Retina (tissue), 1 donor: ENCODE results near the gene BCAS1.

Source experiments
- DNase-seq: peaks from one replicate; pipeline ENCODE4 v3.0.0-alpha.2; 2016

Gene BCAS1

GRCh38 chr20:53957451-53958172 is 112.8 kb downstream of the BCAS1 start:
- no peak for DNase-seq

- no peak for DNase-seq
These were observed 114.2 kb downstream of the BCAS1 start for GRCh38 chr20:53956013-53956715.

GRCh38 chr20:53954723-53955658 is 115.4 kb downstream of the BCAS1 start:
- DNase-seq = no peak

GRCh38 chr20:53952528-53953096 is 117.8 kb downstream of the BCAS1 start:
- DNase-seq = no peak

- no peak for DNase-seq
These were observed 119.8 kb downstream of the BCAS1 start for GRCh38 chr20:53950578-53950977.

GRCh38 chr20:53950031-53950430 is 120.4 kb downstream of the BCAS1 start:
- no peak for DNase-seq

- no peak for DNase-seq
These were observed 121.0 kb downstream of the BCAS1 start for GRCh38 chr20:53949319-53949839.

GRCh38 chr20:53948383-53949318 is 121.7 kb downstream of the BCAS1 start:
- no peak for DNase-seq

GRCh38 chr20:53947501-53948195 is 122.7 kb downstream of the BCAS1 start:
- no peak for DNase-seq

GRCh38 chr20:53946106-53946505 is 124.3 kb downstream of the BCAS1 start:
- DNase-seq = no peak

- DNase-seq = no peak
These were observed 124.9 kb downstream of the BCAS1 start for GRCh38 chr20:53945478-53945877.

GRCh38 chr20:53944796-53945195 is 125.6 kb downstream of the BCAS1 start:
- DNase-seq = no peak

GRCh38 chr20:53943522-53944291 is 126.7 kb downstream of the BCAS1 start:
- peak; percentile 46 for DNase-seq

- no peak for DNase-seq
These were observed 127.4 kb downstream of the BCAS1 start for GRCh38 chr20:53942973-53943372.

- DNase-seq = no peak
These were observed 128.0 kb downstream of the BCAS1 start for GRCh38 chr20:53942472-53942816.

GRCh38 chr20:53941680-53942471 is 128.5 kb downstream of the BCAS1 start:
- no peak for DNase-seq

- DNase-seq = no peak
These were observed 129.4 kb downstream of the BCAS1 start for GRCh38 chr20:53940907-53941545.

- no peak for DNase-seq
These were observed 130.1 kb downstream of the BCAS1 start for GRCh38 chr20:53940360-53940702.
